Large intestine (tissue), 3 donors: Measurements from ENCODE around the gene GADD45A. TPM values are rescaled to one million over a fixed set of nuclear protein-coding genes. Genes with fewer than 3 reads are reported as not detected.
"Not testable (repeated sequence)": the region's sequence is repeated elsewhere in the genome, so short reads cannot be mapped to it uniquely, and the experiment has no call there.

Experiments
- DNase-seq, 2 donors: peaks; one replicate each; pipeline versions ENCODE4 v3.0.0 to v3.0.0-alpha.2; 2013
- H3K27ac ChIP-seq: one replicate; pipeline ENCODE4 v1.5.1; 2013; ENCODE audit warnings: low read length
- H3K27me3 ChIP-seq: 2 replicates; pipeline ENCODE4 v1.6.1; 2013; ENCODE audit warnings: low read length; ENCODE audit not compliant: control insufficient read depth, insufficient read depth
- H3K36me3 ChIP-seq: 2 replicates; pipeline ENCODE4 v1.6.1; 2013; ENCODE audit warnings: low read length; ENCODE audit not compliant: control insufficient read depth, insufficient read depth
- H3K4me1 ChIP-seq: one replicate; pipeline ENCODE4 v1.6.1; 2013; ENCODE audit warnings: low read length; ENCODE audit not compliant: control insufficient read depth, insufficient read depth
- H3K4me3 ChIP-seq: one replicate; pipeline ENCODE4 v1.5.1; 2013; ENCODE audit warnings: low read length
- H3K9me3 ChIP-seq: one replicate; pipeline ENCODE4 v1.6.1; 2013; ENCODE audit warnings: mild to moderate bottlenecking, low read depth, low read length, moderate library complexity; ENCODE audit not compliant: control insufficient read depth
- WGBS: methylation state at CpG from one replicate; pipeline ENCODE4 v1.1.5; 2013; ENCODE audit warnings: low lambda C conversion rate; ENCODE audit not compliant: insufficient coverage; 5-methylcytosine and 5-hydroxymethylcytosine counted together
- polyA plus RNA-seq: library from polyadenylated mRNA; unstranded; fragments of 120-200 nt; gene quantifications from one replicate; pipeline ENCODE4 v1.2.1, GENCODE V29; 2013

The GADD45A gene
- polyA plus RNA-seq, 1 donor = 48.9 TPM

- H3K27me3 ChIP-seq, H3K9me3 ChIP-seq, H3K27ac ChIP-seq, H3K36me3 ChIP-seq, DNase-seq, H3K4me1 ChIP-seq, H3K4me3 ChIP-seq: not testable (repeated sequence)
Measured at GRCh38 chr1:67665307-67665706, 19.7 kb upstream of the GADD45A start.

GRCh38 chr1:67666636-67667035, 18.4 kb upstream of the GADD45A start:
- H3K27ac ChIP-seq = no peak overlapping the region
- DNase-seq = no peak
- no peak overlapping the region for H3K4me3 ChIP-seq
- 100% methylated on average over 3 of the region's 5 CpGs for WGBS
- H3K9me3 ChIP-seq = no peaks in the 10 kb centered on the region
- H3K27me3 ChIP-seq = no peaks in the 10 kb centered on the region
- no peaks in the 10 kb centered on the region for H3K36me3 ChIP-seq
- H3K4me1 ChIP-seq = peaks cover 9% of the 10 kb centered on the region

- Histone ChIP-seq H3K27ac (peak overlapping the region; percentile 65), H3K9me3 (no peaks in the 10 kb centered on the region), H3K36me3 (no peaks in the 10 kb centered on the region), H3K4me3 (no peak overlapping the region), H3K27me3 (no peaks in the 10 kb centered on the region), H3K4me1 (peaks cover 9% of the 10 kb centered on the region)
- DNase-seq = peak; percentile 90 to 96
- WGBS = no CpG with 5 or more reads among the region's 1 CpG
Measured at GRCh38 chr1:67668660-67669059, 16.3 kb upstream of the GADD45A start.

- no peaks in the 10 kb centered on the region for H3K9me3 ChIP-seq
- H3K4me1 ChIP-seq = peaks cover 9% of the 10 kb centered on the region
- H3K36me3 ChIP-seq = no peaks in the 10 kb centered on the region
- H3K27ac ChIP-seq = no peak overlapping the region
- H3K27me3 ChIP-seq = no peaks in the 10 kb centered on the region
- WGBS = 88% methylated on average over 1 of the region's 1 CpG
- DNase-seq = no peak
- H3K4me3 ChIP-seq = no peak overlapping the region
Measured at GRCh38 chr1:67672260-67672803, 12.7 kb upstream of the GADD45A start.

- no peak overlapping the region for H3K27ac ChIP-seq
- H3K4me1 ChIP-seq = peaks cover 4% of the 10 kb centered on the region
- no peak for DNase-seq
- WGBS = 80% methylated on average over 1 of the region's 1 CpG
- H3K4me3 ChIP-seq = no peak overlapping the region
- H3K9me3 ChIP-seq = no peaks in the 10 kb centered on the region
- no peaks in the 10 kb centered on the region for H3K36me3 ChIP-seq
- no peaks in the 10 kb centered on the region for H3K27me3 ChIP-seq
Measured at GRCh38 chr1:67673468-67674201, 11.4 kb upstream of the GADD45A start.

GRCh38 chr1:67674260-67675011, 10.6 kb upstream of the GADD45A start:
- no CpG with 5 or more reads among the region's 4 CpGs for WGBS
- Histone ChIP-seq H3K36me3 (no peaks in the 10 kb centered on the region), H3K27ac (no peak overlapping the region), H3K4me3 (no peak overlapping the region), H3K27me3 (no peaks in the 10 kb centered on the region), H3K9me3 (no peaks in the 10 kb centered on the region), H3K4me1 (no peaks in the 10 kb centered on the region)
- peak; percentile 32 to 33 for DNase-seq

- Histone ChIP-seq H3K4me3 (no peak overlapping the region), H3K4me1 (no peaks in the 10 kb centered on the region), H3K9me3 (no peaks in the 10 kb centered on the region), H3K27me3 (no peaks in the 10 kb centered on the region), H3K27ac (no peak overlapping the region), H3K36me3 (no peaks in the 10 kb centered on the region)
- no peak for DNase-seq
- 100% methylated on average over 1 of the region's 2 CpGs for WGBS
Measured at GRCh38 chr1:67675800-67676199, 9.2 kb upstream of the GADD45A start.

- no peak overlapping the region for H3K4me3 ChIP-seq
- H3K27me3 ChIP-seq = no peaks in the 10 kb centered on the region
- no peaks in the 10 kb centered on the region for H3K36me3 ChIP-seq
- WGBS = no CpG with 5 or more reads among the region's 2 CpGs
- no peaks in the 10 kb centered on the region for H3K9me3 ChIP-seq
- H3K4me1 ChIP-seq = no peaks in the 10 kb centered on the region
- DNase-seq = no peak
- H3K27ac ChIP-seq = no peak overlapping the region
Measured at GRCh38 chr1:67676287-67676686, 8.7 kb upstream of the GADD45A start.

- no peak overlapping the region for H3K27ac ChIP-seq
- no peaks in the 10 kb centered on the region for H3K36me3 ChIP-seq
- no peak overlapping the region for H3K4me3 ChIP-seq
- WGBS = 20% methylated on average over 1 of the region's 2 CpGs
- H3K27me3 ChIP-seq = no peaks in the 10 kb centered on the region
- no peaks in the 10 kb centered on the region for H3K9me3 ChIP-seq
- no peak for DNase-seq
- no peaks in the 10 kb centered on the region for H3K4me1 ChIP-seq
Measured at GRCh38 chr1:67676946-67677345, 8.1 kb upstream of the GADD45A start.

GRCh38 chr1:67677408-67677807, 7.6 kb upstream of the GADD45A start:
- Histone ChIP-seq H3K9me3 (no peaks in the 10 kb centered on the region), H3K27me3 (no peaks in the 10 kb centered on the region), H3K4me1 (no peaks in the 10 kb centered on the region), H3K4me3 (no peak overlapping the region), H3K27ac (no peak overlapping the region), H3K36me3 (no peaks in the 10 kb centered on the region)
- 100% methylated on average over 1 of the region's 2 CpGs for WGBS
- DNase-seq = no peak
